DND-41 (cell line): ENCODE data around the gene ITPR2.

Experiments used
- ATAC-seq: fragments of 200-7000 bp; cut with Tn5 transposase; 3 replicates; pipeline ENCODE4 v1.9.1; 2021; ENCODE audit warnings: low read depth; ENCODE audit not compliant: insufficient read depth
- DNase-seq: peaks from one replicate; pipeline ENCODE4 v3.0.0-alpha.2; 2020
- H2AFZ ChIP-seq: 2 replicates; pipeline ENCODE4 v1.6.0; 2012; ENCODE audit warnings: low read depth, low read length
- H3K27ac ChIP-seq: 2 replicates; pipeline ENCODE4 v1.5.1; 2012; ENCODE audit warnings: low read length, inconsistent platforms
- H3K27me3 ChIP-seq: fragments of 200-600 bp; sonication (generic); 2 replicates; pipeline ENCODE4 v1.6.0; 2012; ENCODE audit warnings: low read length, mild to moderate bottlenecking, inconsistent platforms; ENCODE audit not compliant: insufficient read depth, poor library complexity
- H3K36me3 ChIP-seq: 2 replicates; pipeline ENCODE4 v1.5.1; 2012; ENCODE audit warnings: low read length, inconsistent platforms; ENCODE audit not compliant: insufficient read depth
- H3K4me1 ChIP-seq: 2 replicates; pipeline ENCODE4 v1.5.1; 2012; ENCODE audit warnings: mild to moderate bottlenecking, low read length; ENCODE audit not compliant: insufficient read depth
- H3K4me2 ChIP-seq: 2 replicates; pipeline ENCODE4 v1.6.0; 2012; ENCODE audit warnings: mild to moderate bottlenecking, moderate library complexity, low read length, inconsistent platforms; ENCODE audit not compliant: insufficient read depth
- H3K4me3 ChIP-seq, 2 experiments: fragments of 200-600 bp in 1 of 2; shearing (Covaris generic) in 1 of 2; 2 replicates each; pipeline ENCODE4 v1.5.1; 2012 to 2016; ENCODE audit warnings: inconsistent platforms in 2 of 2, low read length in 2 of 2, mild to moderate bottlenecking in 2 of 2, low read depth in 1 of 2, moderate library complexity in 1 of 2
- H3K79me2 ChIP-seq: 2 replicates; pipeline ENCODE4 v1.6.0; 2012; ENCODE audit warnings: low read length, inconsistent platforms; ENCODE audit not compliant: insufficient read depth
- H3K9ac ChIP-seq: 2 replicates; pipeline ENCODE4 v1.6.0; 2012; ENCODE audit warnings: low read depth, mild to moderate bottlenecking, inconsistent platforms, low read length, moderate library complexity
- H3K9me3 ChIP-seq: 2 replicates; pipeline ENCODE4 v1.5.1; 2012; ENCODE audit warnings: low read length, moderate library complexity, mild to moderate bottlenecking, inconsistent platforms; ENCODE audit not compliant: insufficient read depth, severe bottlenecking
- H4K20me1 ChIP-seq: 2 replicates; pipeline ENCODE4 v1.6.0; 2012; ENCODE audit warnings: low read length; ENCODE audit not compliant: insufficient read depth
- EZH2 ChIP-seq: IDR thresholded peaks from 3 replicates; pipeline ENCODE4 v1.6.1; 2012; ENCODE audit warnings: borderline replicate concordance, low read depth, mild to moderate bottlenecking, moderate library complexity, low read length, inconsistent platforms; ENCODE audit not compliant: severe bottlenecking
- TF ChIP-seq, protein P1 (sequence below): IDR thresholded peaks from 2 replicates; pipeline ENCODE4 v1.5.1; 2012; ENCODE audit warnings: borderline replicate concordance, low read length, moderate library complexity, mild to moderate bottlenecking; ENCODE audit not compliant: poor library complexity, severe bottlenecking; ENCODE audit errors: extremely low read depth

ITPR2 gene

DNA sequence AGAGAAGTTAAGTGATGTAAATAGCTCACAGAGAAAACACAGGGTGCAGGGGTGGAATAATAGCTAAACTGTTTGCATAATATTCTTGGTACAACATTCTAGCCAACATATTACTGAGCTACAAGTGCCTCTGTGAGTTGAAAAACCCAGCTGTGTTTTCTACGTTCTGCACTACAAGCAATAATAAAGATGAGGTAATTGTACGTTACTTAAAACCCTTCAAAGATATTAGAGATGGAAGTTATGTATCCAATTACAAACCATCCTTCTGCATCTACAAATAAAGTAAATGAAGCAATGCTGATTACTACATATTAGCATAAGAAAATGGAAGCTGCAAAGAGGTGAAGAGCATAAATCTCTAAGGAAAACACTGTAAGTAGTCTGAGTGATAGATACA is 366.3 kb downstream of the ITPR2 start:
- DNase-seq, result no peak
- Histone ChIP-seq H3K4me1 (no peaks in the 10 kb centered on the region), H4K20me1 (no peaks in the 10 kb centered on the region), H2AFZ (no peak overlapping the region), H3K36me3 (peaks cover 10% of the 10 kb centered on the region; the same call in 1 of the 2 replicates), H3K4me3 (no peak overlapping the region), H3K9me3 (no peaks in the 10 kb centered on the region), H3K4me2 (no peak overlapping the region), H3K27ac (no peak overlapping the region), H3K79me2 (no peaks in the 10 kb centered on the region), H3K27me3 (no peaks in the 10 kb centered on the region), H3K9ac (no peak overlapping the region)
- no peak for ATAC-seq
- TF ChIP-seq EZH2, result no peak
- TF ChIP-seq, protein P1, sequence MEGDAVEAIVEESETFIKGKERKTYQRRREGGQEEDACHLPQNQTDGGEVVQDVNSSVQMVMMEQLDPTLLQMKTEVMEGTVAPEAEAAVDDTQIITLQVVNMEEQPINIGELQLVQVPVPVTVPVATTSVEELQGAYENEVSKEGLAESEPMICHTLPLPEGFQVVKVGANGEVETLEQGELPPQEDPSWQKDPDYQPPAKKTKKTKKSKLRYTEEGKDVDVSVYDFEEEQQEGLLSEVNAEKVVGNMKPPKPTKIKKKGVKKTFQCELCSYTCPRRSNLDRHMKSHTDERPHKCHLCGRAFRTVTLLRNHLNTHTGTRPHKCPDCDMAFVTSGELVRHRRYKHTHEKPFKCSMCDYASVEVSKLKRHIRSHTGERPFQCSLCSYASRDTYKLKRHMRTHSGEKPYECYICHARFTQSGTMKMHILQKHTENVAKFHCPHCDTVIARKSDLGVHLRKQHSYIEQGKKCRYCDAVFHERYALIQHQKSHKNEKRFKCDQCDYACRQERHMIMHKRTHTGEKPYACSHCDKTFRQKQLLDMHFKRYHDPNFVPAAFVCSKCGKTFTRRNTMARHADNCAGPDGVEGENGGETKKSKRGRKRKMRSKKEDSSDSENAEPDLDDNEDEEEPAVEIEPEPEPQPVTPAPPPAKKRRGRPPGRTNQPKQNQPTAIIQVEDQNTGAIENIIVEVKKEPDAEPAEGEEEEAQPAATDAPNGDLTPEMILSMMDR, result no peak

DNA sequence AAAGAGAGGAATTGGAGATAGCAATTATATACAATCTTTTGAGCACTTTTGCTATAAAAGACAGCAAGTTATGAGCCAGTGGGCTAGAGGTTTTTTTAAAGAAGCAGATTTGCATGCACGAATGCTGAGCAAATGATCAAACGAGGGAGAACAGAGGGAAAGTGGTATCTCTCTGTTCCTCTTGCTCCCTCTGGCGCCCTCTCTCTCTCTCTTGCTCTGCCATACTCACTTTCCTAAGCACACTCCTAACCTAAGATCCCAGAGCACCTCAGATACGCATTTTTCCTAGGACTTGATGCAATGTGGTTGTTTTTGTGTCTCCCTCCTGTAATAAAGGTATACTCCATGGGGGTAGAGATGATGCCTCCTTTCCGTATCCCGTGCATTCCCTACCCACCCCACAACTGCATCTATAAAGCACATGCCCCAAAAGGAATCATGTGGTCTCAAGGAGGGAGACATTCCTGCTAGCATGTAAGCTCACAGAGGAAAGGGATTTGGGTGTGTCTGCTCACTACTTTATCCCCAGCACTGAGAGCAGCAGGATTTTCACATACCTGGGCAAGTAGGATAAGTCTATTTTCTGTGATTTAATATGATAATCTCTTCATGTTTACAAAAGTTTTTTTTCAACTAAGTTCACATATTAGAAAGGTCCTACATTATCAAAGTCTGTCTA is 367.4 kb downstream of the ITPR2 start:
- Histone ChIP-seq H3K27ac (no peak overlapping the region), H4K20me1 (no peaks in the 10 kb centered on the region), H3K79me2 (no peaks in the 10 kb centered on the region), H3K4me2 (no peak overlapping the region), H3K4me3 (no peak overlapping the region), H3K9ac (no peak overlapping the region), H3K36me3 (peaks cover 10% of the 10 kb centered on the region; the same call in 1 of the 2 replicates), H3K27me3 (no peaks in the 10 kb centered on the region), H3K9me3 (no peaks in the 10 kb centered on the region), H3K4me1 (no peaks in the 10 kb centered on the region), H2AFZ (no peak overlapping the region)
- TF ChIP-seq EZH2, result no peak
- TF ChIP-seq, protein P1, result no peak
- ATAC-seq (no peak), DNase-seq (no peak)

DNA sequence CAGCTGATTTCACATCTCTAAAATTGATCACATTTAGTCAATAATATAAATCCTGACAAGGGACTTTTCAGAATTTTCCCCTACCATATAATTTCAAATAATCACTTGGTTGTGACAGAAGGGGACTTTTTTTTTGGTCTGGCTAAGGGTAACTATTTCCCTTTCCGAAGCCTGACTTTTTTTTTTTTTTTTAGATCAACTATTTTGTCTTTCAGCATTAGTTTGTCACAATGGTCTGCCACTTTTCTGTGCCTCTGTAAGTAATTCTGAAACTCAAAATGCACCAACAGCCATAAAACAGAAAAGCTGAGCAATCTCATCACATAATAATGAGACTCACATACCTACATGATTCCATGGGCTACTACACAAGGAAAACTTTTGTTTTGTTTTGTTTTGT is 371.2 kb downstream of the ITPR2 start:
- no peak overlapping the region for H3K4me2 ChIP-seq
- H2AFZ ChIP-seq, result no peak overlapping the region
- no peaks in the 10 kb centered on the region for H3K4me1 ChIP-seq
- H3K4me3 ChIP-seq, result no peak overlapping the region
- no peak overlapping the region for H3K27ac ChIP-seq
- ATAC-seq (no peak), DNase-seq (no peak)
- H3K27me3 ChIP-seq, result no peaks in the 10 kb centered on the region
- H3K79me2 ChIP-seq, result no peaks in the 10 kb centered on the region
- peaks cover 30% of the 10 kb centered on the region; the same call in 1 of the 2 replicates for H3K36me3 ChIP-seq
- TF ChIP-seq, protein P1, result no peak
- no peak for TF ChIP-seq EZH2
- no peak overlapping the region for H3K9ac ChIP-seq
- no peaks in the 10 kb centered on the region for H3K9me3 ChIP-seq
- H4K20me1 ChIP-seq, result no peaks in the 10 kb centered on the region

DNA sequence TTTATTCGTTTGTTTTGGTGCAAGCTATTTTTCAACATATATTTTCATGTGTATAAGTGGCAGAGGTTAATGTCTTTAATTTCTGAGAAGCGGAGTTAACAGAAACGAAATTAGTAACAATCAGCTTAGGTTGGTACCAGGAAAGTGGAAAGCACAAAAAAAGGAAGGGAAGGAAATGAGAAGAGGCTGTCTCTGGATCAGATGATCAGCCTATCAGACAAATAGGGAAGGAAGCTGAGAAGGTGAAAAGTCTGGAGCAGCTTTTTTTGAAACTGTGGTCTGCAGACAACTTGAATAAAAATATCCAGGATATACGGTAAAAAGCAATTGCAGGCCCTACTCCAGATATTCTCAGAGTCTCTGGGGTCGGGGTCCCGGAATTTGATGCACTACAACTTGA is 372.6 kb downstream of the ITPR2 start:
- no peak overlapping the region for H3K27ac ChIP-seq
- H3K4me1 ChIP-seq, result no peaks in the 10 kb centered on the region
- H3K9ac ChIP-seq, result no peak overlapping the region
- no peak overlapping the region for H3K4me3 ChIP-seq
- ATAC-seq, result no peak
- TF ChIP-seq EZH2, result no peak
- TF ChIP-seq, protein P1, result no peak
- no peaks in the 10 kb centered on the region for H3K9me3 ChIP-seq
- no peak overlapping the region for H3K4me2 ChIP-seq
- H3K79me2 ChIP-seq, result no peaks in the 10 kb centered on the region
- H2AFZ ChIP-seq, result no peak overlapping the region
- no peaks in the 10 kb centered on the region for H4K20me1 ChIP-seq
- no peak for DNase-seq
- H3K27me3 ChIP-seq, result no peaks in the 10 kb centered on the region
- peaks cover 27% of the 10 kb centered on the region; the same call in 1 of the 2 replicates for H3K36me3 ChIP-seq
